Measurements from ENCODE around the gene NFIX. TPM values are rescaled to one million over a fixed set of nuclear protein-coding genes. Genes with fewer than 3 reads are reported as not detected.

NFIX gene
- total and polyA plus RNA-seq, 2 of the 13 experiments (the other 11 are each of a cell fraction or from before 2014, with no cell fraction given) = 3.4 to 5.4 TPM

DNA sequence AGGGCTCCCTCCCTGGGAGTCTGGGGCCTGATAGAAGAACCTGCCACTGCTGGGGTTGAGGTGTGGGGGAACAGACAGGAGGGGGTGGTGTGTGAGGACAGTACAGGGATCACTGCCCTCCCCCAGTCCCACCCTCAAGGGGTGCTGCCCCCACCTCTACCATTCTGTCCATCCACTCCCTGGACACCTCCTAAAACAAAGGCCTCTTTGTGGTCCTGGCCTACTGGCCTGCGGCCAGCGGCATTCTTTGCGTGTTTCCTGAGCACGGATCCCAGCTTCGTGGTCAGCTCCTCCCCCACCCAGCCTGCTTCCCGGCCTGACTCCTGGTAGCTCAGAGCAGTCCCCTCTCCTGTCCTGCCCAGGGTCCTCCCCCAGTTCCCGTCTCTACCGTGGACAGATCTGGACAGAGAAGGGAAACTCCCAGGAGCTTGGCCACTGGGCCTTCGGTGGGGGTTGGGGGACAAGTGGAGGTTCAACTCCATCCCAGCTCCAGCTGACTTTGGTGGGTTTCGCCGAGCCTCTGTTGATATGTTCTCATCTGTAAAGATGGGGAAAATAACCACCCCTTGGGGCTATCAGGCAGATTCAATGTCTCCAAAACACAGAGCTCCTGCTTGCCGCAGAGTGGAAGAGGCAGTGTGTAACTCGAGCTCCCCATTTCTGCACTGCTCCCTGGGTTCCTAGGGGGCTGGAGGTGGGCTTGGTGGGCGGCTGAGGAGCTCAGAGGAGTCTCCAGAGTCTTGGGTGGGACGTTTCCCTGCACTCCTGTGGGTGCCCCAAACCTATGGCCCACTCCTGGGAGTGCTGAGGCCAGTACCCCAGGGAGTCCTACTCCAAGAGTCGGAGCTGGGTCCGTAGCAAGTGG, 58.7 kb downstream of the NFIX start (continued):
- TF ChIP-seq CEBPZ (IDR thresholded peaks at IDR 0.05; ENCODE audit: low read length) = no peak
- TF ChIP-seq ETV6 (CRISPR knock-in tag; conservative IDR thresholded peaks at IDR 0.05) = no peak
- no peak for TF ChIP-seq ZNF34 (CRISPR knock-in tag; IDR thresholded peaks at IDR 0.05; ENCODE audit: borderline replicate concordance)
- peak; percentile 15; the same call in 1 of the 2 replicates for TF ChIP-seq ZBTB20 (CRISPR knock-in tag; IDR thresholded peaks at IDR 0.05; ENCODE audit: borderline replicate concordance, low read depth)
- peak; percentile 94 for TF ChIP-seq HDAC1 (CRISPR knock-in tag; IDR thresholded peaks at IDR 0.05)
- TF ChIP-seq XRCC5 (optimal IDR thresholded peaks at IDR 0.05; ENCODE audit: low read length) = peak; percentile 80
- no peak for TF ChIP-seq KDM4B (CRISPR knock-in tag; IDR thresholded peaks at IDR 0.05)
- TF ChIP-seq, protein P1, sequence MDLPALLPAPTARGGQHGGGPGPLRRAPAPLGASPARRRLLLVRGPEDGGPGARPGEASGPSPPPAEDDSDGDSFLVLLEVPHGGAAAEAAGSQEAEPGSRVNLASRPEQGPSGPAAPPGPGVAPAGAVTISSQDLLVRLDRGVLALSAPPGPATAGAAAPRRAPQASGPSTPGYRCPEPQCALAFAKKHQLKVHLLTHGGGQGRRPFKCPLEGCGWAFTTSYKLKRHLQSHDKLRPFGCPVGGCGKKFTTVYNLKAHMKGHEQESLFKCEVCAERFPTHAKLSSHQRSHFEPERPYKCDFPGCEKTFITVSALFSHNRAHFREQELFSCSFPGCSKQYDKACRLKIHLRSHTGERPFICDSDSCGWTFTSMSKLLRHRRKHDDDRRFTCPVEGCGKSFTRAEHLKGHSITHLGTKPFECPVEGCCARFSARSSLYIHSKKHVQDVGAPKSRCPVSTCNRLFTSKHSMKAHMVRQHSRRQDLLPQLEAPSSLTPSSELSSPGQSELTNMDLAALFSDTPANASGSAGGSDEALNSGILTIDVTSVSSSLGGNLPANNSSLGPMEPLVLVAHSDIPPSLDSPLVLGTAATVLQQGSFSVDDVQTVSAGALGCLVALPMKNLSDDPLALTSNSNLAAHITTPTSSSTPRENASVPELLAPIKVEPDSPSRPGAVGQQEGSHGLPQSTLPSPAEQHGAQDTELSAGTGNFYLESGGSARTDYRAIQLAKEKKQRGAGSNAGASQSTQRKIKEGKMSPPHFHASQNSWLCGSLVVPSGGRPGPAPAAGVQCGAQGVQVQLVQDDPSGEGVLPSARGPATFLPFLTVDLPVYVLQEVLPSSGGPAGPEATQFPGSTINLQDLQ (CRISPR knock-in tag; IDR thresholded peaks at IDR 0.05) = no peak
- TF ChIP-seq PRMT3 (CRISPR knock-in tag; IDR thresholded peaks at IDR 0.05; ENCODE audit: borderline replicate concordance, low read depth) = no peak
- no peak for TF ChIP-seq NFE2 (CRISPR knock-in tag; IDR thresholded peaks at IDR 0.05)
- TF ChIP-seq ZZZ3 (CRISPR knock-in tag; IDR thresholded peaks at IDR 0.05; ENCODE audit: borderline replicate concordance) = no peak
- TF ChIP-seq ZSCAN29 (CRISPR knock-in tag; conservative IDR thresholded peaks at IDR 0.05) = no peak
- TF ChIP-seq MTERF4 (CRISPR knock-in tag; IDR thresholded peaks at IDR 0.05) = no peak
- peak; percentile 62; the same call in 1 of the 2 replicates for TF ChIP-seq IRF2 (CRISPR knock-in tag; IDR thresholded peaks at IDR 0.05)
- TF ChIP-seq HOXA5 (CRISPR knock-in tag; IDR thresholded peaks at IDR 0.05) = peak; percentile 81
- TF ChIP-seq KMT2B (CRISPR knock-in tag; IDR thresholded peaks at IDR 0.05) = peak; percentile 50; the same call in 1 of the 2 replicates
- TF ChIP-seq ZNF570 (CRISPR knock-in tag; IDR thresholded peaks at IDR 0.05; ENCODE audit: borderline replicate concordance) = no peak
- peak; percentile 59 for TF ChIP-seq ZFY (CRISPR knock-in tag; IDR thresholded peaks at IDR 0.05)
- no peak for TF ChIP-seq XBP1 (CRISPR knock-in tag; IDR thresholded peaks at IDR 0.05)
- TF ChIP-seq EEA1 (CRISPR knock-in tag; IDR thresholded peaks at IDR 0.05; ENCODE audit: borderline replicate concordance) = no peak
- no peak for TF ChIP-seq MBNL3 (CRISPR knock-in tag; conservative IDR thresholded peaks at IDR 0.05)
- TF ChIP-seq SIN3A (IDR thresholded peaks at IDR 0.05; ENCODE audit: borderline replicate concordance, low read depth, low read length) = no peak
- TF ChIP-seq ZNF563 (CRISPR knock-in tag; IDR thresholded peaks at IDR 0.05) = no peak
- TF ChIP-seq TEAD2 (CRISPR knock-in tag; IDR thresholded peaks at IDR 0.05) = no peak
